Measurements from ENCODE around the gene CSMD2. TPM values are rescaled to one million over a fixed set of nuclear protein-coding genes. Genes with fewer than 3 reads are reported as not detected.

Gene CSMD2
- total RNA-seq, 3 donors from 2014 or later = 0.12 to 0.41 (median 0.28) TPM

DNA sequence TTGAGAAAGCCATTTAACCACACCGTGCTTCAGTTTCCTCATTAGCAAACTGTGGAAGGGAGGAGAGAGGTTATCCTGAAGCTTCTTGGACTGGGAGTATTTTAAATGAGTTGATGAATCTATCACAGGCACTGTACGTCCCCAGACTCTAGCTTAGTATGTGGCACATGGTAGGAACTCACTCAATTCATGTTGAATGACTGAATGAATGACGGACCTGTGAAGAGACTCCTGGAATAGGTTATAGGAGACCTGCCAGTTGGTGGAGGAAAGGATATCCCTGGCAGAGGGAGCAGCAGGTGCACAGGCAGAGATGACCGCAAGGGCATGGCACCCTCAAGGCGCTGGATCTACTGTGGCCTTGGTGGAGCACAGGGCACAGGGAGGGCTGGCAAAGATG is 182.6 kb downstream of the CSMD2 start:
- no peak for DNase-seq
- Histone ChIP-seq H3K4me3 (no peak overlapping the region), H3K4me1 (ENCODE audit: low read depth) (no peaks in the 10 kb centered on the region), H3K36me3 (ENCODE audit: low read depth) (no peaks in the 10 kb centered on the region), H3K9me3 (no peaks in the 10 kb centered on the region)
- intact Hi-C loops (cut with DNase I, micrococcal nuclease) = no loop called here
- TF ChIP-seq CTCF (IDR thresholded peaks at IDR 0.05) = no peak
- no peak for ATAC-seq

- H3K9me3 ChIP-seq = no peaks in the 10 kb centered on the region
- DNase-seq = no peak
- H3K4me3 ChIP-seq = no peak overlapping the region
- no peaks in the 10 kb centered on the region for H3K4me1 ChIP-seq (ENCODE audit: low read depth)
- intact Hi-C loops (cut with DNase I, micrococcal nuclease) = no loop called here
- no peaks in the 10 kb centered on the region for H3K36me3 ChIP-seq (ENCODE audit: low read depth)
- no peak for ATAC-seq
- no peak for TF ChIP-seq CTCF (IDR thresholded peaks at IDR 0.05)
Measured at GRCh38 chr1:33979341-33979740, 185.7 kb downstream of the CSMD2 start.

DNA sequence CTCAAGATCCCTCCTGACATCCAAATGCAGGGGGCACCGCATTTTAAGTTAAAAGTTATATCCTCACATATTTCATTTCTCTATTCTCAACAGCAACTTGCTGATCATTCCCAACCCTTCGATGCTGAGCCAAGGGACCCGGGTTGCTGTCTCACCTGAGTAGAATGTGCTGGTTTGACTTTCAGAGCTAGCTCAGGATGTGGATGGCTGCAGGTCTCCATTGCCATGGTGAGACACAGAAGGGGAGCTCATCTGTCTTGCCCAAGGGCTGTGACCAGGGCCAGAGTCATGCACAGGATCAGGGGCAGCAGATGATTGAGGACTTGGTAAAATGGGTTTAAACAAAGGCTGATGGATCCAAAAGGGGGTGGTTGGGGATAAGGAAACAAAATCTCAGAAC is 189.1 kb downstream of the CSMD2 start:
- Histone ChIP-seq H3K36me3 (ENCODE audit: low read depth) (no peaks in the 10 kb centered on the region), H3K4me3 (no peak overlapping the region), H3K9me3 (no peaks in the 10 kb centered on the region), H3K4me1 (ENCODE audit: low read depth) (no peaks in the 10 kb centered on the region)
- no peak for DNase-seq
- no peak for TF ChIP-seq CTCF (IDR thresholded peaks at IDR 0.05)
- no peak for ATAC-seq
- intact Hi-C loops (cut with DNase I, micrococcal nuclease) = no loop called here

- Histone ChIP-seq H3K4me1 (ENCODE audit: low read depth) (no peaks in the 10 kb centered on the region), H3K4me3 (no peak overlapping the region), H3K9me3 (no peaks in the 10 kb centered on the region), H3K36me3 (ENCODE audit: low read depth) (no peaks in the 10 kb centered on the region)
- TF ChIP-seq CTCF (IDR thresholded peaks at IDR 0.05) = no peak
- intact Hi-C loops (cut with DNase I, micrococcal nuclease) = no loop called here
- ATAC-seq = peak; percentile 56
- peak in 1 of 3 donors; percentile 3 for DNase-seq
Measured at GRCh38 chr1:33973799-33974545, 191.1 kb downstream of the CSMD2 start.

- Histone ChIP-seq H3K4me1 (ENCODE audit: low read depth) (no peaks in the 10 kb centered on the region), H3K4me3 (no peak overlapping the region), H3K36me3 (ENCODE audit: low read depth) (no peaks in the 10 kb centered on the region), H3K9me3 (no peaks in the 10 kb centered on the region)
- intact Hi-C loops (cut with DNase I, micrococcal nuclease) = no loop called here
- no peak for TF ChIP-seq CTCF (IDR thresholded peaks at IDR 0.05)
- ATAC-seq (peak; percentile 12), DNase-seq (peak in 1 of 3 donors; percentile 4)
Measured at GRCh38 chr1:33972676-33973395, 192.2 kb downstream of the CSMD2 start.

All from mucosa of descending colon (tissue), 3 donors.